GM15510 (cell line): ENCODE data around the gene ODC1.

Experiments
- POLR2A ChIP-seq: IDR thresholded peaks from 3 replicates; pipeline ENCODE4 v1.6.1; 2011; ENCODE audit warnings: borderline replicate concordance; ENCODE audit not compliant: insufficient read length; ENCODE audit errors: extremely low read depth

Gene ODC1

GRCh38 chr2:10447895-10448575 lies at the start of gene ODC1:
ODC1 (minus strand) TSS chr2:10448327; CDS start chr2:10445032, 3,295 bp downstream.
- peak; percentile 99 for TF ChIP-seq POLR2A

DNA sequence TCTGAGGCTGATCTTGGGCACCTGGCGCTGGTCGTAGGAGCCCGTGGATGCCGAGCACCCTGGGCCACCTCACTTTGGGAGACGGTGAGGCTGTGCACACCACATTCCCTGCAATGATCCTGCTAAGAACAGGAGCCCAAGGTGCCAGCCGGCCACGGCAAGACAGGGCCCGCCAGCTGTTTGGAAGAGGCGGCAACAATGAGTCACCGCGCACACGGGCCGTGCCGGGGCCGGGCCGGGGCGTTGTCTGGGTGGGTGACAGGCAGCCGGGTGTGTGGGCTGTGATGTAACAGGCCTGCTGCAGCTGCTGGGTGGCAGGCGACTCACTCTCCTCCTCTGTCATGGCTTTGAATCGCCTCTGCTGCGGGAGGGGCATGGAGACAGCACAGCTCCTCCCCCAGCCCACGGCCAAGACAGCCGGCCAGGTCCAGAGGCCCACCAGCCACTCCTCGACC lies 49.7 kb upstream of the ODC1 start:
- no peak for TF ChIP-seq POLR2A

GRCh38 chr2:10495988-10496313 lies 47.8 kb upstream of the ODC1 start:
- TF ChIP-seq POLR2A = no peak

- TF ChIP-seq POLR2A = no peak
Observed at GRCh38 chr2:10495311-10495987, 47.3 kb upstream of the ODC1 start.

DNA sequence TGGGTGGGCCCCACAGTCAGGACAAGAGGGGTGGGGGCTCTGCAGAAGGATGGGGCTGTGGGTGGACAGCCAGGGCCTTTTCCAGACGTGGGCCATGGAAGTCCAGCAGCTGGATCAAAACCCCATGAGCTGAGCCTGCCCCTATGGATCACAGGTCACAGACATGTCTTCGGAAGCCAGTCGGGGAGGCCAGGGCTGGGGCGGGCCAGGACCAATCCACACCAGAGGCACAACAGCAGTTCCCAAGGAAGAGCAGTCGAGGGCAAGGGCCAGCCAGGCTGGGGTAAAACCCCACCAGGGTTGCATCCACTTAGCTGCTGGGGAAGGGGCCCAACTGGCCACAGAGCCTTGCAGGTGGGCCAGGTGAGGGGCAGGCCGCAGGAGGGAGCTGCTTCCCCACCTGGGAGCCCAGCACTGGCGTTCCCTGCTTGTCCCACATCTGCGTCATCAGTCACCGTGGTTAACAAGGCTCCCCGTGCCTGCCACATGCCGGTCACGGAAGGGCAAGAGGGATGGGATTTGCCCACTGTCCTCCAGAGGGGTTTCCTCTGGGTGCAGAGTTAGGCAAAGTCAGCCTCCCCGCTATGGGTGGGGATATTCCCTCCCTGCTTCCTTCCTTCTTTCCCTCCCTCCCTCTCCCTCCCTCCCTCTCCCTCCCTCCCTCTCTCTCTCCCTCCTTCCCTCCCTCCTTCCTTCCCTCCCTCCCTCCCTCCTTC lies 46.4 kb upstream of the ODC1 start:
- TF ChIP-seq POLR2A = no peak

GRCh38 chr2:10493634-10494281 lies 45.6 kb upstream of the ODC1 start:
- TF ChIP-seq POLR2A = no peak

DNA sequence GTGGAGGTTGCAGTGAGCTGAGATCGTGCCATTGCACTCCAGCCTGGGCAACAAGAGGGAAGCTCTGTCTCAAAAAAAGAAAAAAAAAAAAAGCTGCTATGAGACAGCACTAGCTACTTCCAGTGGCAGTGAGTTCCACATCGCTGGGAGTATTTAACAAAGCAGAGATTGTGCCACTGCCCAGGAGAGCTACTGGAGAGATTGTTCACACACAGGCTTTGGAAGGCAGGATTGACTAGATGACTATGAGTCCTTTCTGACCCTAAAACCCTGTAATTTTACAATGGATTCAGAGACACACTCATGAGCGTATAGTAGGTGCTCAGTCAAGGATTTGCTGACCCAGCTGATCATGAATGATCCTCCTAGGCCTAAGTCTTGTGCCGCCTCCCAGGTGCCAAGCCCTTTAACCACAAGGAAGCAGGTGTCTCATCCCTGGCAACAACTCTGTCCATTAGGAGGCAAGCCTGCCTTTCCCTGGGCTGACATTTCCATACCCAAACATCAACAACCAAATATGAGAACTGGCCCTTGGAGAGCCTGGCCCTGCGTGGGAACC lies 45.0 kb upstream of the ODC1 start:
- no peak for TF ChIP-seq POLR2A

DNA sequence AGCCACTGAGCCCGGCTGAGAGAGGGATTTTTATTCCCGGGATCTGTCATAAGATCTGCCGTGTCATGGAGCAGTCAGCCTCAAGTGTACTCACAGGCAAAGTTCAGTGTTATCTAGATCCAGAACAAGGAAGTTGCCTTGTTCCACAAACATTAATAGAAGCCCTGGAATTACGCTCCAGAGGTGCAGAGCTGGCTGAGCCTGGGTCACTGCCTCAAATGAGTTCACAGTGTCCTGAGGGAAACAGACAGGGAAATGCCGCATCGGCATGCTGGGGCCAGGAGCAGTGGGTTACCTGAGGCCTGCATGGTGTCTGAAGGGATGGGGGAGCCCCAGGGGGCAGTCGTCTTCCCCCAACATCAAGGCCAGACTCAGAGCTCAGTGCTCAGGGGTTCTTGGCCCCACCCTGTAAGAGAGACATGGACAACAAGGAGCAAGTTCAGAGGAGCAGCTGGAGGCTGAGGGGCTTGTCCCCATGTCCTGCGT lies 42.7 kb upstream of the ODC1 start:
- no peak for TF ChIP-seq POLR2A

- no peak for TF ChIP-seq POLR2A
Observed at GRCh38 chr2:10489842-10490555, 41.9 kb upstream of the ODC1 start.

- no peak for TF ChIP-seq POLR2A
Observed at GRCh38 chr2:10487081-10487740, 39.1 kb upstream of the ODC1 start.

GRCh38 chr2:10486601-10487079 lies 38.5 kb upstream of the ODC1 start:
- no peak for TF ChIP-seq POLR2A

DNA sequence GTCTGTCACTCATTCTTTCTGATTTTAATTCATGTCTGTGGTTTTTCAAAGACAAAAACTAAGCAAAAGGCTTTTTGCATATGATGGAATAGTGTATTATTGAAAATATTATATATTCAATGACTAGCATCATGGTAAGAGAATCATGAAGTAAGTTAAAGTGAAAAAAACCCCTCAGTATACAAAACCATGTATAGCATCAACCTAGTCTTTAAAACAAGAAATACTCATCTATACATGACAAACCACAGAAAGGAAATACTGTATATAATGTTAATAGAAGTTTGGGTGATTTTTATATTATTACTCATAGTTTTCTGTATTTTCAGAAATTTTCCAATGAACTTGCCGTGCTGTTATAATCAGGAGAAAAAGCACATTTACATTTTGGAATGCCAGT lies 38.0 kb upstream of the ODC1 start:
- no peak for TF ChIP-seq POLR2A

GRCh38 chr2:10482913-10483312 lies 34.8 kb upstream of the ODC1 start:
- TF ChIP-seq POLR2A = no peak
